ENCODE measurements around the gene HEATR1. TPM values are rescaled to one million over a fixed set of nuclear protein-coding genes. Genes with fewer than 3 reads are reported as not detected.

Gene HEATR1
- total RNA-seq, 1 experiment from 2014 or later, result 68.3 TPM

GRCh38 chr1:236553370-236553769 is 50.9 kb downstream of the HEATR1 start (continued):
- TF ChIP-seq SRF (IDR thresholded peaks at IDR 0.05; ENCODE audit: low read depth) (no peak), YY1 (IDR thresholded peaks at IDR 0.05; ENCODE audit: extremely low read depth, insufficient replicate concordance, low read depth, low read length) (no peak), ATF3 (IDR thresholded peaks at IDR 0.05) (no peak), CBX3 (IDR thresholded peaks at IDR 0.05; ENCODE audit: low read depth) (no peak), EZH2 (IDR thresholded peaks at IDR 0.05) (no peak), POLR2AphosphoS5 (IDR thresholded peaks at IDR 0.05; ENCODE audit: low read depth, low read length) (no peak), SIN3A (IDR thresholded peaks at IDR 0.05; ENCODE audit: low read depth) (no peak), SP1 (IDR thresholded peaks at IDR 0.05; ENCODE audit: low read depth) (no peak), CEBPB (IDR thresholded peaks at IDR 0.05; ENCODE audit: low read depth) (no peak), RAD21 (IDR thresholded peaks at IDR 0.05; ENCODE audit: low read depth) (no peak), EZH2phosphoT487 (IDR thresholded peaks at IDR 0.05; ENCODE audit: borderline replicate concordance) (no peak)
- TF ChIP-seq, protein P1, sequence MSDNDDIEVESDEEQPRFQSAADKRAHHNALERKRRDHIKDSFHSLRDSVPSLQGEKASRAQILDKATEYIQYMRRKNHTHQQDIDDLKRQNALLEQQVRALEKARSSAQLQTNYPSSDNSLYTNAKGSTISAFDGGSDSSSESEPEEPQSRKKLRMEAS (IDR thresholded peaks at IDR 0.05), result no peak

DNA sequence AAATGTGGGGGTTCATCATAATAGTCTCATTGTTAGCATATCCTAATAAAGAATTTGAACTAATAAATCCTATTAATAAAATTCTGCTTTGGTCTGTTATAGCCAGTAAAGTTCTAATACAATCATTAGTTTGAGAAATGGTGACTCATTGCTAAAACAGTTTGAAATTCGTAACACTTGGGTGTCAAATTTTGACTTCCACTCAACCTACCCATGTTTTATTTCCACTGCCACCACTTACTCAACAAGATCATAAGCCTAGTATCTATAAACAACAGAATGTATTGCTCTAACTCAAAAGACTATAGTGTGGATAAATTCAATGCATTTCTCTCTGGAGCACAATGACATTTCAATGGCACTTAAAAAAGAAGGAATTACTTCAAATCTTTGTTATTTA is 51.4 kb downstream of the HEATR1 start:
- Histone ChIP-seq H2AFZ (ENCODE audit: low read depth, low read length, poor library complexity, severe bottlenecking) (no peak overlapping the region), H3K4me1 (ENCODE audit: control insufficient read depth in 1 of 2, insufficient read depth in 2 of 2, low read length in 2 of 2) (no peaks in the 10 kb centered on the region), H3K36me3 (ENCODE audit: control insufficient read depth in 1 of 2, insufficient read depth in 2 of 2, low read length in 2 of 2) (peaks cover 57 to 79% of the 10 kb centered on the region in 2 experiments), H3K27ac (ENCODE audit: low read depth, low read length) (no peak overlapping the region), H3K9me2 (ENCODE audit: insufficient read depth) (no peaks in the 10 kb centered on the region), H4K20me1 (ENCODE audit: insufficient read depth) (no peaks in the 10 kb centered on the region), H3K9ac (ENCODE audit: low read length) (no peak overlapping the region), H3K4me3 (replicated peaks in 1 of 2; ENCODE audit: low read depth in 1 of 2, low read length in 2 of 2) (no peak overlapping the region), H3K9me3 (ENCODE audit: control insufficient read depth in 1 of 2, insufficient read depth in 1 of 2, low read depth in 1 of 2, low read length in 2 of 2) (no peaks in the 10 kb centered on the region), H3K4me2 (ENCODE audit: low read length) (no peak overlapping the region), H3K79me2 (ENCODE audit: insufficient read depth, low read length) (no peaks in the 10 kb centered on the region), H3K27me3 (ENCODE audit: insufficient read depth, low read length) (no peaks in the 10 kb centered on the region)
- TF ChIP-seq, protein P2, sequence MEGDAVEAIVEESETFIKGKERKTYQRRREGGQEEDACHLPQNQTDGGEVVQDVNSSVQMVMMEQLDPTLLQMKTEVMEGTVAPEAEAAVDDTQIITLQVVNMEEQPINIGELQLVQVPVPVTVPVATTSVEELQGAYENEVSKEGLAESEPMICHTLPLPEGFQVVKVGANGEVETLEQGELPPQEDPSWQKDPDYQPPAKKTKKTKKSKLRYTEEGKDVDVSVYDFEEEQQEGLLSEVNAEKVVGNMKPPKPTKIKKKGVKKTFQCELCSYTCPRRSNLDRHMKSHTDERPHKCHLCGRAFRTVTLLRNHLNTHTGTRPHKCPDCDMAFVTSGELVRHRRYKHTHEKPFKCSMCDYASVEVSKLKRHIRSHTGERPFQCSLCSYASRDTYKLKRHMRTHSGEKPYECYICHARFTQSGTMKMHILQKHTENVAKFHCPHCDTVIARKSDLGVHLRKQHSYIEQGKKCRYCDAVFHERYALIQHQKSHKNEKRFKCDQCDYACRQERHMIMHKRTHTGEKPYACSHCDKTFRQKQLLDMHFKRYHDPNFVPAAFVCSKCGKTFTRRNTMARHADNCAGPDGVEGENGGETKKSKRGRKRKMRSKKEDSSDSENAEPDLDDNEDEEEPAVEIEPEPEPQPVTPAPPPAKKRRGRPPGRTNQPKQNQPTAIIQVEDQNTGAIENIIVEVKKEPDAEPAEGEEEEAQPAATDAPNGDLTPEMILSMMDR (IDR thresholded peaks at IDR 0.05 in 2 of 3, conservative IDR thresholded peaks at IDR 0.05 in 1 of 3; ENCODE audit: borderline replicate concordance in 1 of 3, insufficient read depth in 1 of 3, low read depth in 2 of 3, low read length in 2 of 3), result no peak
- TF ChIP-seq EGR1 (IDR thresholded peaks at IDR 0.05; ENCODE audit: low read depth) (no peak), JUND (IDR thresholded peaks at IDR 0.05) (no peak), SIN3A (IDR thresholded peaks at IDR 0.05; ENCODE audit: low read depth) (no peak)
- BruUV-seq (replicated peaks), result no TSS peak
- RAD21 ChIA-PET (ENCODE audit: low non-redundant PET in 1 of 2, low total read pairs in 2 of 2, uncharacterized antibody in 2 of 2, unreplicated experiment in 2 of 2), result no interaction called here
- POLR2A ChIA-PET, result no interaction called here
- CTCF ChIA-PET, result no interaction called here
- DNase-seq (ENCODE audit: low read depth, low spot score) (no peak), ATAC-seq (no peak)
- intact Hi-C loops (cut with micrococcal nuclease), result no loop called here

Measured in HCT116 (cell line).